Adipocyte (in vitro differentiated cells): ENCODE results near the gene SRSF11.

Experiments
- DNase-seq: peaks from one replicate; pipeline ENCODE4 v3.0.0-alpha.2; 2015; ENCODE audit warnings: low read depth
- H3K27me3 ChIP-seq: replicated peaks from 2 replicates; pipeline ENCODE4 v1.7.0; 2013; ENCODE audit warnings: mild to moderate bottlenecking, low read length, moderate library complexity; ENCODE audit not compliant: control insufficient read depth, insufficient read depth
- H3K36me3 ChIP-seq: 2 replicates; pipeline ENCODE4 v1.7.0; 2013; ENCODE audit warnings: low read length, mild to moderate bottlenecking, moderate library complexity; ENCODE audit not compliant: control insufficient read depth, insufficient read depth, severe bottlenecking
- H3K4me1 ChIP-seq: 2 replicates; pipeline ENCODE4 v1.7.0; 2013; ENCODE audit warnings: mild to moderate bottlenecking, low read length, moderate library complexity; ENCODE audit not compliant: control insufficient read depth, insufficient read depth
- H3K4me3 ChIP-seq: 2 replicates; pipeline ENCODE4 v1.7.0; 2013; ENCODE audit warnings: mild to moderate bottlenecking, low read length, moderate library complexity
- H3K9ac ChIP-seq: 2 replicates; pipeline ENCODE4 v1.7.0; 2013; ENCODE audit warnings: mild to moderate bottlenecking, low read length, moderate library complexity
- H3K9me3 ChIP-seq: 2 replicates; pipeline ENCODE4 v1.7.0; 2013; ENCODE audit warnings: mild to moderate bottlenecking, low read length, moderate library complexity; ENCODE audit not compliant: control insufficient read depth

The SRSF11 gene

GRCh38 chr1:70265946-70266345 is 44.8 kb downstream of the SRSF11 start:
- no peak for DNase-seq
- H3K36me3 ChIP-seq = peaks cover 48% of the 10 kb centered on the region
- no peak overlapping the region for H3K9ac ChIP-seq
- H3K27me3 ChIP-seq = no peaks in the 10 kb centered on the region
- H3K4me1 ChIP-seq = no peaks in the 10 kb centered on the region
- peaks cover 15% of the 10 kb centered on the region for H3K9me3 ChIP-seq
- no peak overlapping the region for H3K4me3 ChIP-seq

- Histone ChIP-seq H3K27me3 (no peaks in the 10 kb centered on the region), H3K9me3 (no peaks in the 10 kb centered on the region), H3K4me3 (no peak overlapping the region), H3K4me1 (no peaks in the 10 kb centered on the region), H3K9ac (no peak overlapping the region), H3K36me3 (peaks cover 38% of the 10 kb centered on the region)
- no peak for DNase-seq
Observed at GRCh38 chr1:70277875-70278274, 56.7 kb downstream of the SRSF11 start.

GRCh38 chr1:70278710-70279109 is 57.5 kb downstream of the SRSF11 start:
- Histone ChIP-seq H3K4me3 (no peak overlapping the region), H3K27me3 (no peaks in the 10 kb centered on the region), H3K9ac (no peak overlapping the region), H3K4me1 (no peaks in the 10 kb centered on the region), H3K9me3 (no peaks in the 10 kb centered on the region), H3K36me3 (peaks cover 37% of the 10 kb centered on the region)
- no peak for DNase-seq

- no peak overlapping the region for H3K9ac ChIP-seq
- H3K4me1 ChIP-seq = no peaks in the 10 kb centered on the region
Observed at GRCh38 chr1:70284366-70284765, 63.2 kb downstream of the SRSF11 start.

GRCh38 chr1:70286453-70286852 is 65.3 kb downstream of the SRSF11 start:
- no peak for DNase-seq
- Histone ChIP-seq H3K27me3 (no peaks in the 10 kb centered on the region), H3K9me3 (no peaks in the 10 kb centered on the region), H3K4me3 (no peak overlapping the region), H3K4me1 (no peaks in the 10 kb centered on the region), H3K9ac (no peak overlapping the region), H3K36me3 (peaks cover 39% of the 10 kb centered on the region)

More at GRCh38 chr1:70284366-70284765, 63.2 kb downstream of the SRSF11 start:
- Histone ChIP-seq H3K9me3 (no peaks in the 10 kb centered on the region), H3K4me3 (no peak overlapping the region), H3K27me3 (no peaks in the 10 kb centered on the region), H3K36me3 (peaks cover 35% of the 10 kb centered on the region)
- DNase-seq = no peak

- Histone ChIP-seq H3K9ac (no peak overlapping the region), H3K9me3 (no peaks in the 10 kb centered on the region), H3K4me3 (no peak overlapping the region), H3K36me3 (peaks cover 44% of the 10 kb centered on the region), H3K4me1 (no peaks in the 10 kb centered on the region), H3K27me3 (no peaks in the 10 kb centered on the region)
- no peak for DNase-seq
Observed at GRCh38 chr1:70288166-70288565, 67.0 kb downstream of the SRSF11 start.

- Histone ChIP-seq H3K4me3 (no peak overlapping the region), H3K27me3 (no peaks in the 10 kb centered on the region), H3K9ac (no peak overlapping the region), H3K36me3 (peaks cover 60% of the 10 kb centered on the region), H3K9me3 (no peaks in the 10 kb centered on the region), H3K4me1 (no peaks in the 10 kb centered on the region)
- peak; percentile 10 for DNase-seq
Observed at GRCh38 chr1:70290218-70290617, 69.0 kb downstream of the SRSF11 start.

GRCh38 chr1:70293186-70293843 is 72.1 kb downstream of the SRSF11 start:
- Histone ChIP-seq H3K36me3 (peaks cover 69% of the 10 kb centered on the region), H3K4me1 (peaks cover under 1% of the 10 kb centered on the region), H3K9me3 (no peaks in the 10 kb centered on the region), H3K4me3 (no peak overlapping the region), H3K9ac (no peak overlapping the region), H3K27me3 (no peaks in the 10 kb centered on the region)
- no peak for DNase-seq

- H3K9ac ChIP-seq = no peak overlapping the region
- H3K36me3 ChIP-seq = peaks cover 78% of the 10 kb centered on the region
- no peak overlapping the region for H3K4me3 ChIP-seq
- H3K4me1 ChIP-seq = peaks cover 9% of the 10 kb centered on the region
- no peak for DNase-seq
- H3K9me3 ChIP-seq = no peaks in the 10 kb centered on the region
- H3K27me3 ChIP-seq = no peaks in the 10 kb centered on the region
Observed at GRCh38 chr1:70295749-70296148, 74.6 kb downstream of the SRSF11 start.

GRCh38 chr1:70299472-70299871 is 78.3 kb downstream of the SRSF11 start:
- Histone ChIP-seq H3K9ac (no peak overlapping the region), H3K9me3 (no peaks in the 10 kb centered on the region), H3K36me3 (peaks cover 52% of the 10 kb centered on the region), H3K4me3 (no peak overlapping the region), H3K4me1 (peaks cover 9% of the 10 kb centered on the region), H3K27me3 (no peaks in the 10 kb centered on the region)
- DNase-seq = no peak
